ENCODE data around the gene UBAP2. TPM values are rescaled to one million over a fixed set of nuclear protein-coding genes. Genes with fewer than 3 reads are reported as not detected.

The UBAP2 gene
- total RNA-seq, 4 donors from 2014 or later = 14.5 to 27.8 (median 20.5) TPM

GRCh38 chr9:33923998-33924701 is 124.5 kb downstream of the UBAP2 start:
- 63 to 100% methylated on average over 1 to 2 of the region's 14 CpGs for WGBS, 2 donors

GRCh38 chr9:33923079-33923478 is 125.6 kb downstream of the UBAP2 start:
- 74 to 100% methylated on average over 1 to 3 of the region's 4 CpGs for WGBS, 2 donors
- Histone ChIP-seq H3K27me3 (no peaks in the 10 kb centered on the region), H3K4me3 (no peak overlapping the region), H3K36me3 (peaks cover 49 to 100% (median 57%) of the 10 kb centered on the region in 3 donors), H3K9me3 (no peaks in the 10 kb centered on the region), H3K27ac (no peak overlapping the region), H3K4me1 (no peaks in the 10 kb centered on the region)
- TF ChIP-seq POLR2A (IDR thresholded peaks at IDR 0.05) = no peak
- no peak for TF ChIP-seq CTCF (IDR thresholded peaks at IDR 0.05)
- intact Hi-C loops (cut with DNase I) = loop anchor here (10.0 kb wide), 1 partner anchor 142 kb away; no protein-coding TSS in a partner anchor
- no peak for DNase-seq

More at GRCh38 chr9:33923998-33924701, 124.5 kb downstream of the UBAP2 start:
- H3K4me3 ChIP-seq = no peak overlapping the region
- H3K27me3 ChIP-seq = no peaks in the 10 kb centered on the region
- TF ChIP-seq CTCF (IDR thresholded peaks at IDR 0.05) = no peak
- H3K4me1 ChIP-seq = no peaks in the 10 kb centered on the region
- intact Hi-C loops (cut with DNase I) = loop anchor here (10.0 kb wide), 1 partner anchor 141 kb away; no protein-coding TSS in a partner anchor
- no peak for DNase-seq
- H3K27ac ChIP-seq = no peak overlapping the region
- H3K36me3 ChIP-seq = peaks cover 51 to 100% (median 58%) of the 10 kb centered on the region in 3 donors
- no peaks in the 10 kb centered on the region for H3K9me3 ChIP-seq

GRCh38 chr9:33921967-33922895 is 126.5 kb downstream of the UBAP2 start:
- Histone ChIP-seq H3K27ac (no peak overlapping the region), H3K36me3 (peaks cover 48 to 100% (median 53%) of the 10 kb centered on the region in 3 donors), H3K27me3 (no peaks in the 10 kb centered on the region), H3K9me3 (no peaks in the 10 kb centered on the region), H3K4me1 (no peaks in the 10 kb centered on the region), H3K4me3 (no peak overlapping the region)
- intact Hi-C loops (cut with DNase I) = loop anchor here (10.0 kb wide), 1 partner anchor 143 kb away; no protein-coding TSS in a partner anchor
- TF ChIP-seq POLR2A (IDR thresholded peaks at IDR 0.05) (no peak), CTCF (IDR thresholded peaks at IDR 0.05) (peak in 4 of 6 experiments; percentile 39 to 61 (median 51))
- 75 to 87% methylated on average over 8 to 13 of the region's 14 CpGs for WGBS, 2 donors
- DNase-seq = no peak

- no peak for DNase-seq
- no peaks in the 10 kb centered on the region for H3K27me3 ChIP-seq
- no peaks in the 10 kb centered on the region for H3K9me3 ChIP-seq
- H3K4me1 ChIP-seq = no peaks in the 10 kb centered on the region
- peaks cover 30 to 100% (median 32%) of the 10 kb centered on the region in 3 donors for H3K36me3 ChIP-seq
- H3K4me3 ChIP-seq = no peak overlapping the region
- no peak overlapping the region for H3K27ac ChIP-seq
- TF ChIP-seq POLR2A (IDR thresholded peaks at IDR 0.05) (no peak), CTCF (IDR thresholded peaks at IDR 0.05) (no peak)
- 89 to 95% methylated on average over 4 to 6 of the region's 6 CpGs for WGBS, 2 donors
- intact Hi-C loops (cut with DNase I) = no loop called here
Measured at GRCh38 chr9:33919276-33919897, 129.3 kb downstream of the UBAP2 start.
